WI38 (cell line): Measurements from ENCODE around the gene PGAP2.
"Not testable (repeated sequence)": the region's sequence is repeated elsewhere in the genome, so short reads cannot be mapped to it uniquely, and the experiment has no call there.

Experiments
- H3K4me3 ChIP-seq: 2 replicates; pipeline ENCODE4 v1.5.1; 2011; ENCODE audit warnings: low read depth, mild to moderate bottlenecking, control low read depth, low read length
- CTCF ChIP-seq: IDR thresholded peaks from 2 replicates; pipeline ENCODE4 v1.5.1; 2012; ENCODE audit warnings: low read depth, mild to moderate bottlenecking, control low read depth, low read length

PGAP2 gene

GRCh38 chr11:3807909-3808860, at the start of gene PGAP2:
PGAP2 (plus strand) TSS chr11:3808560; CDS start chr11:3811260, 2,700 bp downstream.
- peak within 1 kb of the TSS; percentile 79 for H3K4me3 ChIP-seq
- TF ChIP-seq CTCF = peak; percentile 83

DNA sequence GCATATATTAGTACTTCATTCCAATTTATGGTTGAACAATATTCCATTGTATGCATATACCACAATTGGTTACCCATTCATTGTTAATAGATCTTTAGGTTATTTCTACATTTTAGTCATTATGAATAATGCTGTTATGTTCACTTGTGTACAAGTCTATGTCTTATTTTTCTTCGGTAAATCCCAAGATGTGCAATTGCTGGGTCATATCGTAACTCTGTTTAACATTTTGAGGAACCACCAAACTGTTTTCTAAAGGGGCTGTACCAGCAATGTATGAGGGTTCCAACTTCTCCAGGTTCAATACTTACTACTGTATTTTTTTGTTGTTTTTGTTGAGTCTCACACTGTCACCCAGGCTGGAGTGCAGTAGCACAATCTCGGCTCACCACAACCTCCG, 44.1 kb upstream of the PGAP2 start:
- no peak for TF ChIP-seq CTCF
- no peak overlapping the region for H3K4me3 ChIP-seq

DNA sequence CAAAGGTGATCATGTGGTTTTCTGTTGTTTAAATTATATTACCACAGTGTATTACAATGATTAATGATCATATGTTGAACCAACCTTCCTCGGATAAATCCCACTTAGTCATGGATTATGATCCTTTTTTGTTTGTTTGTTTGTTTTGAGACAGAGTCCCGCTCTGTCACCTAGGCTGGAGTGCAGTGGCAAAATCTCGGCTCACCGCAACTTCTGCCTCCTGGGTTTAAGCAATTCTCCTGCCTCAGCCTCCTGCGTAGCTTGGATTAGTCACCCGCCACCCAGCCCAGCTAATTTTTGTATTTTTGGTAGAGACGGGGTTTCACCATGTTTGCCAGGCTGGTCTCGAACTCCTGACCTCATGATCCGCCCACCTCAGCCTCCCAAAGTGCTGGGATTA, 41.5 kb upstream of the PGAP2 start:
- not testable (repeated sequence) for H3K4me3 ChIP-seq

DNA sequence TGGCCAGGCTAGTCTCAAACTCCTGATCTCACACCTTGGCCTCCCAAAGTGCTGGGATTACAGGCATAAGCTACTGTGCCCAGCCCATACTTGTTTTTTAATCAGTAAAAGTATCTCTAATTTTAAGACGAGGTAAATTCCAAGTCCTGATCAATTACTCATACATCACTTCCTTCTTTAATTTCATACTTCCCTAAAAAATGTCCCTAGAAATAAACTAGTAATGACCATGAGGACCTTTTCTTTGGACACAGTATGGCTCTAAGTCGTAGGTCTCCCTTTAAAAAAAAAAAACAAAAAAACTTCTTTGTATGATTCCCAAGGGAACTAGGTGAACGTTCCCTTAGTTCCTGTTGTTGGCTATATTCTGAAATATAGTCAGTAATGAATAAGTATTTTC, 40.8 kb upstream of the PGAP2 start:
- no peak for TF ChIP-seq CTCF
- no peak overlapping the region for H3K4me3 ChIP-seq

- no peak overlapping the region for H3K4me3 ChIP-seq
- TF ChIP-seq CTCF = no peak
Measured at GRCh38 chr11:3773180-3773579, 35.2 kb upstream of the PGAP2 start.

GRCh38 chr11:3775736-3776406, 32.5 kb upstream of the PGAP2 start:
- no peak overlapping the region for H3K4me3 ChIP-seq
- TF ChIP-seq CTCF = no peak

GRCh38 chr11:3781423-3781822, 26.9 kb upstream of the PGAP2 start:
- no peak for TF ChIP-seq CTCF
- no peak overlapping the region for H3K4me3 ChIP-seq
